Measurements from ENCODE around the gene GRAMD1A.
"Not testable (repeated sequence)": the region's sequence is repeated elsewhere in the genome, so short reads cannot be mapped to it uniquely, and the experiment has no call there.

GRAMD1A gene

DNA sequence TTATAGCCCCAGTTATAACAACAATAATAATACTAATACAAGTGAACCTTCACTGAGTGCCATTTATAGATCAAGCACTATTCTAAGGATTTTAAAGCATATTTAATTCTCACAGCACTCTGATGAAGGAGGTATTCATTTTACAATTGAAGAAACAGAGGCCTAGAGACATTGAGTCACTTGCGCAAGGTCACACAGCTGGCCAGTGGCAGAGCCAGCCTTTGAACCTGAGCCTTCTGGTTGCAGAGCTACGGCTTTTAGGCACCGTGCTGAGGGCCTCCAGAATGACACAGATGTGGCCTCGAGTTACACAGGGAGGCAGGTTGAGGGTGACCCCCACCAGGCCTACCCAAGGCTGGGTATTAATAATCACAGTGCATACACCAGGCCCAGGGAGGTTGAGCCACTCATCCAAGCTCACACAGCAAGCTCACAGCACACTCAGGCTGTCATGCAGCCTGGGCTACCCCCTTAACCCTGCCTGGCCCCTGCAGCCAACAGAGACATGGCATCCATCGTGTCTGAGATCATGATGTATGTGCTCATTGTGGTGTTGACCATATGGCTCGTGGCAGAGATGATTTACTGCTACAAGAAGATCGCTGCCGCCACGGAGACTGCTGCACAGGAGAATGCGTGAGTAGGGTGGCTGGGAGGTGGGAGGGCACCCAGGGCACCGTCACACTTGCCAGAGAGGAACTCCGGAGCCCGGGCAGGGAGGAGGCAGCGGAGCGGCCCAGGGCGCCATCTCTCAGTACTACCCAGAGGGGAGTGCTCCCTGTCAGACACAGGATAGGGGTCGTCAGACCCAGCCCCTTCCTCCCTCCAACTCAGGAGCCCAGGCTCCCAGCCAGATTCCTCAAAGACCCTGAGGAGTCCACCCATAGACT, 38.7 kb downstream of the GRAMD1A start:
- DNase-seq = no peak

DNA sequence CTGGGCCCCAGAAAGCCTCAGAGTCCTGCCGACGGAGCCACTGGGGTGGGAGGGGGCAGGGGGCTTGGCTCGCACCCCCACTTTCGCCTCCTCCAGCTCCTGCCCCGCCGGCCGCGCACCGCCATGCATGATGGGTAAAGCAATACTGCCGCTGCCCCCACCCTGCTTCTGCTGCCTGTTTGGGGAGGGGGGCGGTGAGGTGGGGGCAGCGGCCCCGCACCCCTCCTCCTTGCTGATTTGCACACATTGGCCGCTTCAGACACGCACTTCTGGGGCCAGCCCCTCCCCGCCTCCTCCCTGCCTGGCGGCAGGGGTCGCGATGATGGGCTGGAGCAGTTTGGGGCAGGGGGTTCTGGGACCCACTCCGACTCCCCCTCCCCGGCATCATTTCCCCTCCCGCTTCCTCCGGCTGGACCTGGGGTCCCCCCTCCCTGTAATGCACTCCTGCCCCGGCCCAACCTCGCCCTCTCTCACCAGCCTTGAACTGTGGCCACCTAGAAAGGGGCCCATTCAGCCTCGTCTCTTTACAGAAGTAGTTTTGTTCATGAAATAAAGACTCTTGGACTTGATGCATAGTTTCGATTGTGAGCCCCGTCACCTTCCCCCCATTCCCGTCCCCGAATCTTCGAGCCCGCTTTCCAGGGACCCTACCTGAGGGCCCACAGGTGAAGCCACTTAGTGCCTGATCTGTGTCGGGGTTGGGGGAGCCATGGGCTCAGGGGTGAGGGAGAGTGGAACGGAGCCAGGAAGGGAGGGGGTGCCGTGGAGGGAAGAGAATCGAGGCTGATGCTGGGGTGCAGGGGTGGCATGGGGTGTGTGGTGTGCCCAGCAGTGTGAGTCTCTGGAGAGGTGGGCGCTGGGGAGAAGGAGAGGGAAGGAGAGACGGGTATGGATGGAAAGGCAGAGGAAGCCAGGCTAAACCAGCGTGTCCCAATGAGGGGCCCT, 40.0 kb downstream of the GRAMD1A start:
- no peak for DNase-seq

DNA sequence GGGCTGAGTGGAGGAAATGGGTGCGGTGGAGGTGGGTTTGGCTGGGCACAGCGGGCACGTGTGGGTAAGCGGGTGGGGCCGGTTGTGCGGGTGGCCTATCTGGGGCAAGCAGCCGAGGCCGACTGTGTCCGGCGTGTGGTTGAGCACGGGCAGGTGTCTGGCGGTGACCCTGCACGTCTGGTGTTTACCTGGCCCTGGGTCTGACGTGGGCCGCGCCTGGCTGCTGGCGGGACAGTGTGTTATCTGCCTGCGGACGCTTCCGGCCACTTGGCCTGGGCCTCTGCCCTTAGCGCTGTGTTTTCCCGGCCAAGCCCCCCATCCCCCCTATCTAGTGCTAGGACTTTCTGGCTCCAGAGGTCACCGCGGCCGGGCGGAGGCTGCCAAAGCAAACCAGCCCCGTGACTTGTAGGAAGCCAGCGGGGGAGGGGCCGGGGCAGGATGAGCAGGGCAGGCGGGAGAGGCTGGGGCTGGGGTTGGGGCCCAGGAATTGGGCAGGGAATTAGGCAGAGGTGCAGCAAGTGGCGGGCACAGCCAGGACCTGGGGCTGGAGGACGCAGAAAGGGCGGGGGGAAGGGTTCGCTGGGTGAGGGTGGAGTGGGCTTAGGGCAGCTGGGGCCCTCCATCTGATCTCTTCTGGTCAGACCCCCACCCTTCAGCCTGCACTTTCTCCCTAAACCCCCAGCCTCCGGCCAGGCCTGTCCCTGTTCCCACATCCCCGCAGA, 40.9 kb downstream of the GRAMD1A start:
- no peak for DNase-seq

DNA sequence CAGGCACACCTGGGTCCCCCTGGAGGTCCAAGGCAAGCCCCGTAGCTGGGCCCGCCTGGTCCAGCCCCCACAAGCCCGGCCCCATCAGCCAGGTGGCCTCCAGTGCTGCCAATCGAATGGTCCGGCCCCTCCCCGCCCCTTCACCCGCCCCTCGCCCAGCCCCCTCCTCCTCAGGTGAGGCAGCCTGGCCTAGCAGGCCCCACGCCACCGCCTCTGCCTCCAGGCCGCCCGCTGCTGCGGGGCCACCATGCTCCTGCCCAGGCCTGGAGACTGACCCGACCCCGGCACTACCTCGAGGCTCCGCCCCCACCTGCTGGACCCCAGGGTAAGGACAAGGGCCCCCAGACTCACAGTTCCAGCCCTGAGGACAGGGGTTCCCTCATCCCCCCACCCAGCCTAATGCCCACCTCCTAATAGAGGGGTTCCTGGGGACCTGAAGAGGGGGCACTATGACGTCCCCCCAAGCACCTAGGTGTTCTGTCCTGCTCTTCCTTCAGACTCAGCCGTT, 41.5 kb downstream of the GRAMD1A start, which contains the start of gene HPN:
Gene HPN (plus strand): TSS at position 174 of the 508 bp plus-strand sequence. CDS start 786 bp downstream, outside the sequence.
- no peak for DNase-seq

DNA sequence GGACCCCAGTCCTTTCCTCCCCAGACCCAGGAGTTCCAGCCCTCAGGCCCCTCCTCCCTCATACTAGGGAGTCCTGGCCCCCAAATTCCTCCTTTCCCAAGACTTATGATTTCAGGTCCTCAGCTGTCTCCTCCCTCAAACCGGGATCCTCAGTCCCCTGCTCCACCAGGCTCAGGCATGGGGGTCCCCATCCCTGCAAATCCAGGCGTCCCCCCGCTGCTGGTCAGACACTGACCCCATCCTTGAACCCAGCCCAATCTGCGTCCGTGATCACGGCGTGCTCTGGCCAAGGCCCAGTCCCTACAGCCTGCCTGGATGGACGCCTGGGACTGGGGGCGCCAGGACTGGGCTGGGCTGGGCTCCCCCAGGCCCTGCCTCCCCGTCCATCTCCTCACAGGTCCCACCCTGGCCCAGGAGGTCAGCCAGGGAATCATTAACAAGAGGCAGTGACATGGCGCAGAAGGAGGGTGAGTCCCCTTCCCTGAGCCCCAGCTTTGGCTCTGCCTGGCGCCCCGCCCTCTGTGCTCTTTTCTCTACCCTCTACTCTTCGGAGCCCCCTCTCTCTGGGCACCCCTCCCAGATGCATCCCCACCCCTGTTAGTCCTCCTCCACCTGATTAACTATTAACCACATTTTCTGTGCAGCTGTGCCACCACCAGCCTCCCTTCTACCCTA, 42.1 kb downstream of the GRAMD1A start:
- DNase-seq = no peak

DNA sequence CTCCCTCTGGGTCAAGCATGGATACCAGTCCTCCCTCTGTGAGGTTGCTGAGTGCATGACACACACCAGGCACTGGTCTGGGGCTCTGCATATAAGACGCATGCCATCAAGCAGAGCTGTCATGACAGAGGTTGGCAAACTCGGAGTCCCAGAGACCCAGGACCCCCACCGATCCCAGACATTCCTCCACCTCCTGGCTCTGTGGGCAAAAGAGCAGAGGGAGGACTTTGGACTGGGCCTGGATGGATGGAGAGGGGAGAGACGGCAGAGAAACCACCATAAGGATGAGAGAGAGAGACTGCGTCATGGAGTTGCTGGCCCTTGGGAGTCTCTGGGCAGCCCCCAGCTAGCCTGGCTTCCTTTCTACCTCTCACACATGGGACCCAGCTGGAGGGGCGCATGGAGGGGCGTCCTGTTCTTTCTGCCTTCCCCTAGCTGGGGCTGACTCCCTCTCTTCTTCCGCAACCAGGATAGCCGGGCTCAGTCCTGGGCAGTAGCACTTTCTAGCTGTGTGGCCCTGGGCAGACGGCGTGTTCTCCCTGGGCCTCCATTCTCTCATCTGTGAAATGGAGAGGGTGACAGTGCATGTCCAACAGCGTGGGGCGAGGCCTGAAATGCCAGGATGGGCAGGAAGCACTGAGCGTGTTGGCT, 43.0 kb downstream of the GRAMD1A start:
- no peak for DNase-seq

DNA sequence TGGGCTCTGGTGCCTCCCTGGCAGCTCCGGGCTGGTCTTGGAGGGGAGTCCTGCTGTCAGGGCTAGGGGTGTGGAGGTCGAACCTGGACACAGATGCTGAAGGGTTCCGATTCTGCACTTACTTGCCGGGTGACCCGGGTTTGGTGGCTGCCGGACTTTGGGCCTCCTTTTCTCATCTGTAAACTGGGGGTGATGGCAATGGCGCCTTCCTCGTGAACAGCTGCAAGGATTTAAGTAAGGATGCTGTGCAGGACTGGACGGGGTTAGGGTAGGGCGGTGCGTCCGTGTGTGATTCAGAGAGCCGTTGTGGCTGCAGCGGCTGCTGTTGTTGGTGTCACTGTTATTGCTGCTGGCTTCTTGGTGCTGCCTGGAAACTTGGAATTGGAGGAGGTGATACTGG, 43.8 kb downstream of the GRAMD1A start:
- no peak for DNase-seq

DNA sequence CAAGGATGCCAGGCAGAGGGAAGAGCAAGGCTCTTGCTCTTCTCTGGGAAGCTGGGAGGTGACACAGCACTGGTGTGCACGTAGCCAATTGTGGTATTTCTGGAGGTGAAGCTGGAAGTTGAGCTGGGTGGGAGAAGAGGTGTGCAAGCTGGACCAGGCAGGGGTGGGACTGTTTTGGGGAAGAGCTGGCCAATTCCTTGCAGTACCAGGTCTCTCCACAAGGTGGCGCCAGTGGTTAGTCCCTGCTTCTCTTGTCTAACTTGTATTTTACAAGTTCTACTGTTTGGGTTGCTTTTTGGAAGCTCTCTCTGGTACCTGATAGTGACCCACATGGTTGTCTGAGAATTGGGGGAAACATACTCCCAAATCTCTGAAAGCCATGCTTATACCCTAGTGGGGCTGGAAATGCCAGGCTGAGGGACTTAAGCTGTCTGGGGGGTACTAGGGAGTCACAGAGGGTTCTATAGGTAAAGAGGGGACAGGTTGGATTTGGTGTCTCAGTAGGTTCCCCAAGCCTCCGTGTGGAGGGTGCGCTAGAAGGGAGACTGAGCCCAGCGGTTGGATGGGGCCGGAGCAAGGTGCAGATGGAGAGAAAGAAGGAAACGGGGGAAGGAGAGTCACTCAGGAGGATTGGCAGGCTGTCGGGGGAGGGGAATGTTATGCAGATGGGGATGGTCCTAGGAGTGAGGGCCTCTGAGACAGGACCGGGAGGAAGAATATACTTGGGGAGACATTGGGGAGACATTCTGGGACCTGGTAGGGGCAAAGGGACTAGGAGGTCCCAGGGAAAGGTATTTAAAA, 44.4 kb downstream of the GRAMD1A start:
- DNase-seq = no peak

DNA sequence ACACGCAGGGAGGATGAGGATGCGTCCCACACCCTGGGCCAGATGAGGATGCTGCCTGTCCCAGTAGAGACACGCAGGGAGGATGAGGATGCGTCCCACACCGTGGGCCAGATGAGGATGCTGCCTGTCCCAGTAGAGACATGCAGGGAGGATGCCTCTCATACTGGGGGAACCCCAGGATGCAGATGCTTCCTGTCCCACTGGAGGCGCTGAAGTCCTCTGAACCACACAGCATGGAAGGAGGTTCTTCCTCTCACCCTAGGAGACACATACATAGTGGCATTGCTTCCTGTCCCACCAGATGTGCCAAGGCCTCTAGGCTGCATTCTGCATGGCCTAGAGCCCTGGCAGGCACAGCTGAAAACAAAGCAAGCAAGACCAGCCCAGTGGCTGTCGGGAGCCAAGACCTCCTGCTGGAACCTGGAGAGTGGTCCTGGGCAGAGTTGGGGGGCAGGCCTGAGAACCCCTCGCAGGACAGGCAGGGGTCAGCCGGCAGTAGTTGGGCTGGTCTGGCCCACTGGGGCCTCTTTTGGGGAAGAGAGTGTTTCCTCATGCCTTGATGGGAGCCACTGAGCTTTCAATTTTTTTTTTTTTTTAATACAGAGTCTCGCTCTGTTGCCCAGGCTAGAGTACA, 45.7 kb downstream of the GRAMD1A start:
- DNase-seq = no peak

DNA sequence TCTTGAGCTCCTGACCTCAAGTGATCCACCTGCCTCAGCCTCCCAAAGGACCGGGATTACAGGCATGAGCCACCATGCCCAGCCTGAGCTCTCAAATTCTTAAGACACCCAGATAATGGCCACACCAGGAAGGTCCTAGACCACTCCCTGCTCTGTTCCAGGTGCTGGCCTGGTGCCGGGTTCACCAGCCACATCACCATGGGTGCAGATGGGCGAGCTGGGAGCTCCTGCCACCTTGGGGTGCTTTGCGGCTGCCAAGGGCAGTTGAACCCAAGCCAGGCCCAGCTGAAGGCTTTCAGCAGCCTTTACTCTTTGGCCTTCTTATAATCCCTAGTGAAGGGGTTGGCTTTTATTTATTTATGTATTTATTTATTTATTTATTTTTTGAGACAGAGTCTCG, 46.3 kb downstream of the GRAMD1A start:
- DNase-seq = no peak

DNA sequence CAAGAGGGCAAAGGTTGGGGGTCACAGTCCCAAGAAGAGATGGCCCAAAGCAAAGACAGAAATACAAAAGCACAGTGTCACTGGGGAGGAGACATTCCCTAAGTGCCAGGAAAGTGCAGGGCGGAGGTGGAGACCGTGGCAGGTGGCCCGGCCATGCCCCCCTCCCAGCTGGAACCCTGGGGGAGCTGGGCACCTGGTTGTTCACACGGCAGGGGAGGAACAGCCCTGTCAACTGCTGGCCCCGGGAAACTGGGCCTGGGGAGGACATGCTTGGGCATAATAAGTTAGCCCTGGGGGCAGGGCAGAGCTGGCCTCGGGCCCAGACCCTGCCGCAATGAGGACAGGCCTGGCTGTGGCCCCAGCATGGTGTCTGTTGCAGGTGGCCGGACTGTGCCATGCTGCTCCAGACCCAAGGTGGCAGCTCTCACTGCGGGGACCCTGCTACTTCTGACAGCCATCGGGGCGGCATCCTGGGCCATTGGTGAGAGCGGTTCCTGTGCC, 48.8 kb downstream of the GRAMD1A start:
- no peak for DNase-seq

DNA sequence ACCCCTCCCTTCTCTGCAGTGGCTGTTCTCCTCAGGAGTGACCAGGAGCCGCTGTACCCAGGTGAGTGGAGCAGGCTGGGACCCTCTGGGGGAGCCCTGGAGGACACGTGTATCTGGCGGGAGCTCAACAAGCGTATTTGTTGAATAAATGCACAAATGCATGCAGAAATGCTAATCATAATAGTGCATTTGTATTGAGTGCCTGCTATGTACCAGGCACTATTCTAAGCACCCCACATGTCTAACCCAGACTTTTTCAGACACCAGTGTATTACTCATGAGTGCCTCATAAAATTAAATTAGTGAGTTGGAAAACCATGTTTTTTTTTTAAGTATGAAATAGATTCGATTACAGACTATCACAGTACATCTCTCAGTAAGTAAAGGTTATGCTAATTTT, 49.3 kb downstream of the GRAMD1A start:
- DNase-seq = no peak

DNA sequence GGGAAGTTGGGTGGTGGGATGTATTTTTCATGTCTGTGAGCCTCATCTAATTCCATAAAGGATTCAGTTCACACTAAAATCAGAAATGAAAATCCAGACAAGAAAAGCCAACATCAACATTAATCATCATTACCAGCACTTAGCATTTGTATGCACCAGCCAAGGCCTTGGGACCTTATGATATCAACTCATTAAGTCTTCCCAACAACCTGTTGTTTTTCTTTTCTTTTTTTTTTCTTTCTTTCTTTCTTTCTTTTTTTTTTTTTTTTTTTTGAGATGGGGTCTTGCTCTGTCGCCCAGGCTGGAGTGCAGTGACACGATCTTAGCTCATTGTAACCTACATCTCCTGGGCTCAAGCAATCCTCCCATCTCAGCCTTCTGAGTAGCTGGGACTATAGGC, 50.5 kb downstream of the GRAMD1A start:
- not testable (repeated sequence) for DNase-seq

DNA sequence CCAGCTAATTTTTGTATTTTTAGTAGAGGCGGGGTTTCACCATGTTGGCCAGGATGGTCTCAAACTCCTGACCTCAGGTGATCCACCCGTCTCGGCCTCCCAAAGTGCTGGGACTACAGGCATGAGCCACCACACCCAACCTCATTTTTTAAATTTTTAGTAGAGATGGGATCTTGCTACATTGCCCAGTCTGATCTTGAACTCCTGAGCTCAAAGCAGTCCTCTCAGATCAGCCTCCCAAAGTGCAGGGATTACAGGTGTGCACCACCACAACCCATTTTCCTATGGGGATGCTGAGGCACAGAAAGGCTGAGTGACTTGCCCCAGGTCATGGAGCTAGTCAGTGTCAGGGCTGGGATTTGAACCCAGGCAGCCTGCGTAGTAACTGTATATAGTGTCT, 51.1 kb downstream of the GRAMD1A start:
- DNase-seq = not testable (repeated sequence)

DNA sequence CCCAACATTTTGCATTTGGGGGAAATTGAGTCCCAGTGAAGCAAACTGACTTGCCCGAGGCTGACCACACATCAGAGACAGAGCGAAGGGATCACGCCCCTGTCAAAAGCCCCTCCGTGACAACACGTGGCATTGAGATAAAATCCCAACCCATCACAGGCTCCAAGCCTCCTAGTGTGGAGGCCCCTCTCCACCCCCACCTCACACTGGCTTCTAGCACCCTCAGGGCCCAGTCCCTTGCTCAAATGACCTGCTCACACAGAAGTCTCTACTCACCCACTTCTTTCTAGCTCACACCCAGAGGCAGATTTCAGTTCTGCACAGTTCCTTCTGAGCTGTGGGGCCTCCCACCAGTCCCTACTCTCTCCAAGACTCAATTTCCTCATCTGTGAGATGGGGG, 51.7 kb downstream of the GRAMD1A start:
- no peak for DNase-seq

DNA sequence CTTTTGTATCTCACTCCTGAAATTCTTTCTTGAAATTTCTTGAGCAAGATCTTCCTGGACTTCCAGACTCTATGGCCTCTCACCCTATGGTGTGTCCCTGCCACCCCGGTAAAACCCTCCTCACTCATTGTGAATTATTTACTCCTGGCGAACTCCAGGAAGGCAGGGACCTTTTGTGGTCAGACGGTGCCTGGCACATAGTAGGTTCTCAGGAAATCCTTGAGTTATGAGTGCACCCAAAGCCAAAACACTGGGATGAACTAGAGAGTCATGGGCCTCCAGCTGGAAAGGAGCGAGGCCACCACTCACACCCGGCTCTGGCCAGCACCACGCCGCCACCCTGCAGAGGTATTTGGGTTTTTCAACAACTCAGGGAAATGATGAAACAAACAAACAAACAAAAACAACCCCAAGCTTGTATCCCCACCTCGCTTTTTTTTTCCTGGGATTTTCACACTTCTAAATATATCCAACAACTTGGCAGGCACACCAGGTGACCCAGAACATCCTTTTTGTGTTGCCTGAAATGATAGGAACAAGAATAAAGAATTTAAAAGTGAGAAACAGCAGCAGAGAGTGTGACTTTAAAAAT, 52.6 kb downstream of the GRAMD1A start:
- DNase-seq = no peak

DNA sequence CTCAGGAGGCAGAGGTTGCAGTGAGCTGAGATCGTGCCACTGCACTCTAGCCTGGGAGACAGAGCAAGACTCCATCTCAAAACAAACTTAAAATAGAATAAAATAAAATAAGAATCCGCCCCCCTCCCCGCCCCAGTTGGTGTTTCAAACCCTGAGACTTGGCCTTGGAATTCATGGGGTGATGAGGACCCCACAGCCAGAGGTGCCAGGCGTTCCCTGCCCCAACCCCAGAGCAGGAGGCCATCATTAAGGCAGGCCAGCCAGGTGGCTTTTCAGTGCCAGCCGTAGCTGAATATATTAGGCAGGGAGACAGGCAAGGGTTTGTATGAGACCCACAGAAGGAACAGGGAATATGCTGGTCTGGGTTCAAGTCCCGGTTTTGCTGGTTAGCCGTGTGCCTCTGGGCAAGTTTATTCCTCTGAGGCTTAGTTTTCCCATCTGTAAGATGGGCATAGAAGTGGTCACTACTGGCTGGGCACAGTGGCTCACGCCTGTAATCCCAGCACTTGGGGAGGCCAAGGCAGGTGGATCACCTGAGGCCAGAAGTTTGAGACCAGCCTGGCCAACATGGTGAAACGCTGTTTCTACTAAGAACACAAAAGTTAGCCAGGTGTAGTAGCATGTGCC, 53.7 kb downstream of the GRAMD1A start:
- DNase-seq = no peak

DNA sequence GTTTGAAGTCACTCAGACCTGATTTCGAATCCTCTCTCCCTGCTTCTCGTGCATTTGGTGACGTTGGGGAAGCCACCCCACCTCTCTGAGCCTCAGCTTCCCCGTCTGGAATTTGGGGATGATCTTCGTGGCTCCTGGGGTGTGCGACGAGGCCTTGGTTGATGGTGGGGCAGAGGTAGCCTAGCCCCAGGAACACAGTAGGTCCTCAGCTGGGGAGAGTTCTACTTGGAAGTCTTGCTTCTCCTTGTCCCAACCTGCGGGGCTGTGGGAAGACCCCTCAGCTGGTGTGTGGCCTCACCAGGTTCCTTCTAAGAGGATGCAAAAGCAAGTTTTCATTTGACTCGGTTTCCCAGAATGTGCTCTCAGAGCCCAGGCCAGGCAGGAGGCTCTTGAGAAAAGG, 54.5 kb downstream of the GRAMD1A start:
- DNase-seq = no peak

DNA sequence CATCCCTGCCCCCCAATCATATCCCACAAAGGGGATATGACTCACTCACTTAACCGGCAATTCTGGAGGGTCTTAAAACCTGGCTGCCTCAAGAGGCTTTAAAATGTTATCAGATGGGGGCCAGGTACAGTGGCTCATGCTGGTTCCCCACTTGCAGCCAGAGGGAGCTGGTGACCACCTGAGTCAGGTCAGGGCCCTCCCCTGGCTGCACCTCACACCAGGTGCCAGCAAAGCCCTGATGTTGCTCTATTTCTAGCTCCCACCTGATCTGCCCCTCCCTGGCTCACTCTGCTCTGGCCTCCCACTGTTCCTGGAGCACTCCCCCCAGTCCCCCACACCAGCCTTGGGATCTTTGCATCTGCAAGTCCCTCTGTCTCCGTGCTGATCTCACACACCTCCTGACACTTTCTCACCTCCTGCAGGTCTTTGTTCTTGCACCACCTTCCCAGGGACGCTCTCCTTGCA, 55.6 kb downstream of the GRAMD1A start:
- DNase-seq = no peak

Data from NCI-H2081 treated with DMSO at 0.1 percent for 48 hours (cell line).